H1 (cell line): ENCODE results near the gene NCK2. TPM values are rescaled to one million over a fixed set of nuclear protein-coding genes. Genes with fewer than 3 reads are reported as not detected.

ENCODE experiments used
- BRCA1 ChIP-seq: IDR thresholded peaks from 2 replicates; pipeline ENCODE4 v1.6.1; 2012; ENCODE audit warnings: low read depth, low read length, improper control_type of control experiment
- JUND ChIP-seq: IDR thresholded peaks from 2 replicates; pipeline ENCODE4 v1.6.1; 2011; ENCODE audit warnings: mild to moderate bottlenecking, improper control_type of control experiment, low read length
- NANOG ChIP-seq: IDR thresholded peaks from 2 replicates; pipeline ENCODE4 v1.6.1; 2011; ENCODE audit warnings: low read length, low read depth, mild to moderate bottlenecking, inconsistent platforms; ENCODE audit not compliant: insufficient read depth, poor library complexity, severe bottlenecking
- RNF2 ChIP-seq: fragments of 200-900, 300-1000 bp; sonication (generic); IDR thresholded peaks from 2 replicates; pipeline ENCODE4 v1.7.1; 2016; ENCODE audit warnings: borderline replicate concordance, low read depth, mild to moderate bottlenecking, antibody characterized with exemption, low read length; ENCODE audit not compliant: poor library complexity, severe bottlenecking; ENCODE audit errors: missing control alignments
- SP1 ChIP-seq: IDR thresholded peaks from 2 replicates; pipeline ENCODE4 v1.6.1; 2011; ENCODE audit warnings: low read depth, low read length
- polyA plus RNA-seq, 7 experiments: library from polyadenylated mRNA; depleted of rRNA in 3 of 7; stranded (reverse) in 5 of 7; unstranded in 2 of 7; fragments of >200 nt in 5 of 7; fragments of 200-250 nt in 2 of 7; gene quantifications; 1 replicate in 5 of 7; 2 replicates in 1 of 7; 4 replicates in 1 of 7; pipeline versions ENCODE4 v1.2.1 to v1.2.3, GENCODE V29; 2011 to 2013; ENCODE audit warnings: missing spikeins in 2 of 7, mixed read lengths in 2 of 7
- total RNA-seq: library from RNA; stranded (reverse); fragmentation: NEBNext Ultra II Directional; extraction: Animal tissue kit (Norgen Biotek cat#: 25700); gene quantifications from 2 replicates; pipeline ENCODE4 v1.2.1, GENCODE V29; 2021

NCK2 gene
- total and polyA plus RNA-seq, 2 of the 8 experiments (the other 6 are each of a cell fraction or from before 2014, with no cell fraction given): 30.3 to 65.7 TPM

GRCh38 chr2:105796131-105796638, 51.5 kb downstream of the NCK2 start (continued):
- TF ChIP-seq RNF2: no peak
- TF ChIP-seq NANOG: no peak
- TF ChIP-seq SP1: no peak
- no peak for TF ChIP-seq BRCA1
- no peak for TF ChIP-seq JUND
